A172 (cell line): Measurements from ENCODE around the gene UST. TPM values are rescaled to one million over a fixed set of nuclear protein-coding genes. Genes with fewer than 3 reads are reported as not detected.

Experiments
- DNase-seq: peaks from one replicate; pipeline ENCODE4 v3.0.0-alpha.2; 2015; ENCODE audit warnings: low spot score
- total RNA-seq: library from RNA; depleted of rRNA; stranded (reverse); fragments of >200 nt; shearing (Covaris generic); gene quantifications from 2 replicates; pipeline ENCODE4 v1.2.3, GENCODE V29; 2014

The UST gene
- total RNA-seq, 1 experiment from 2014 or later: 2.6 TPM

DNA sequence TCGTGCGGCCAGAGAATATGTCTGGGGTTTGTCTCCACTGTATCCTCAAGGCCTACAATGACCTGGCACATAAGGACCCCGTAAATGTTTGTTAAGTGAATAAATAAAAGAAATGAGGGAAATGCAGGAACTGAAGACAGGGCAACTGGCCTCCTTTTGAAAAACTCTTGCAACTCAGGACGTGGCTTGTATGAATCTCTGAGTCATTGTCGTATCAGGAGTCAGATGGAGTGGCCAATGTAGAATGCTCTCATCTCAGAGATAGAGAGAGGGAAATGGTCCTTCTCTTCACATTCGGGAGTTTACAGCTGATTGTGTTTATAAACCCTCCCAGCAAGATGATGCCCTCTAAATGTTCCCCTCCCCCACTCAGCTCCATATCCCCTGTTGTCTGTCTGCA lies 57.1 kb downstream of the UST start:
- no peak for DNase-seq

DNA sequence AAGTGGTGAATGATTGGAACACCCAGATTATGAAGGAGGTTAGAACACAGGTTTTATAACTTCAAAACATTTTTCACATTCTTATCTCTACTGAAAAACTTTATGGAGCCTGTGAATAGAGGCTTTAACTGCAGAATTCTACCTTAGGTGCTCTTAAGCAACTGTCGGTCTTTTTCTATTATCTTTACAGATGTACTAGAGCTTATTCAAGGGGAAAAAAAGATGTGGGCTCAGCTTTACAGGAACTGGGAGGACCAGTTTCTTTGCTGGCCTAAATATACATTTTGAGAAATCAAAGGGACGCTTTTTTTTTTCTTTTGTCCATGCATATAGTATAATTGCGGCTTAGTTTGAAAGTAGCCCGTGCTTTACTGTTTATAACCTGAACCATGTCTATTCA lies 58.9 kb downstream of the UST start:
- no peak for DNase-seq

DNA sequence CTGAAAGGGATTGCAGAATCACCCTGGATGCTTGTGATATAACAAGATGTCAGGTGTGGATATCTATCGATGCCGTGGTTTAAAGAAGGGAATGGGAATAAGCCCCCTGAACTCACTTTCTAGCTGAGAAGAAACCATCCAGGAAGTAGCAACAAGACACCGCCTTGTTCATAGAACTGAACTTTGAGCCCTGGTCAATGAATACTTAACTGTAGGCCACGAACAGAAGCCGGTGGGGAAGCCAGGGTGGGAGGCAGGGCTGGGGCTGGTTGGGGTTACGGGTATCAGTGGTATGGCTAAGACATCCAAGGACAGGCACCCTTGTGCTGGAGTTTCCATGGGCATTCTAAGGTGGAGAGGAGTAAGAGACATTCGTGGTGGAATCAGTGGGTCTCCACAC lies 61.0 kb downstream of the UST start:
- DNase-seq: no peak

DNA sequence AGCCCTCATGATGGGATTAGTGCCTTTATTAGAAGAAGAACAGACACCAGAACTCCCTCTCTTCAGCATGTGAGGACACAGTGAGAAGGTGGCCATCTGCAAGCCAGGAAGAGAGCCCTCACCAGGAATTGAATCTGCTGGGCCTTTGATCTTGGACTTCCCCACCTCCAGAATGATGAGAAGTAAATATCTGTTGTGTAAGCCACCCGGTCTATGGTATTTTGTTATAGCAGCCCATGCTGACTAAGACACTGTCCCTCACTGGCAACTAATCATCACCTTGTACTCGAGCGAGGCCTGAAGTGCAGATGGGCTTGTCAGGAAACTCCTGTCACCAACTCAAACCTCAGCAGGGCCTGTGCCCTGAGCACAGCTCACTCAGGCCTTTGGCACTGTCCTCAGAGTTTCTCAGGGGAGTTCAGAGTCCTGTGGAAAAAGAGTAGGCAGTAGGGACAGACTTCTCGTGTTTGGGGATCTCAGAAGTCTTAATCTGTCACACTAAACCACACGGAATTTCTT lies 62.0 kb downstream of the UST start:
- DNase-seq: no peak

DNA sequence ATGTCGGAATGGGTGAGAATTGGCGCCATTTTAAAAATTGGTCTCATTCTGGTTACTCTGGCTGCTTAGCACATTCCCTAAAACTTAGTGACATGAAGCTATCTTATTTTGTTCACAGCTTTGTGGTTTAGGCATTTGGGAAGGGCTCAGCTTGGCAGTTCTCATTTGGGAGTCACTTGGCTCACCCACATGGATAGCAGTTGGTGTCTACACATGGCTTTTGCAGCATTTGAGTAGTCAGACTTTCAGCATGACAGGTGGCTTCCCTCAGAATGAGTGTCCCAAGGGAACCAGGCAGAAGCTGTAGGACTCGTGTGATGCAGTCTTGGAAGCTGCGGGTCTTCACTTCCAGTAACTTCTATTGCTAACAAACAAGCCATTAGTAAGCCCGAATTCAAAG lies 64.6 kb downstream of the UST start:
- no peak for DNase-seq

DNA sequence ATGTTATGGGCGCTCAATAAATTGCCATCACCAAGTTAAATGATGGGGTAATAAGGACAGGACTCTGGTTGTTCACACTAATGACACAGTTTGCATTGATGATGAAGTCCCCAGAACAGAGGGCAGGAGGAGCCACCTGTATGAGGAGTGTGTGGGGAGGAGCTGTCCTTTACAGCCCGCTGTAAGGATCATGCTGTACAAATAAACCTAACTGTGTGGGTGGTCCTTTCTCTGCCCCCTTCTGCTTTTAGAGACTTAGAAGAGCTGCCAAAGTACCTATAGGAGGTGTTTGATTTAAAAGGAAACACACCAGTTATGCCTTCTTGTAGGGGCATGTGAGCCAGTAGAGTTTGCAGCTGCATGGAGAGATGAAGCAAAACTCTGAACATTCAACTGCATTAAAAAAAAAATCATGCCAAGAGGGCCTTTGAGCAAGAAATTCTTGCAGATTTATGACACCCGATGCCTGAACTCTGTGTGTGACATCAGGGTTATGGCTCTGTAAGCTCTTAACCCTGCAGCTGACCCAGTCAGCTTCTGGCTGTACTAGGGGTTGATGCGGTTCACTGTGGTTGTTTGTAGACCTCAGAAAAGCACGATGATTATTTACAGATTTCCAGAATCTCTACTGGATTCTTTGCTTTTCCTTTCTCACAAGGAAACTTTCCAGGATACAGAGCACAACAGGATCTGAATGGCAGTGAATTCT lies 67.4 kb downstream of the UST start:
- no peak for DNase-seq

DNA sequence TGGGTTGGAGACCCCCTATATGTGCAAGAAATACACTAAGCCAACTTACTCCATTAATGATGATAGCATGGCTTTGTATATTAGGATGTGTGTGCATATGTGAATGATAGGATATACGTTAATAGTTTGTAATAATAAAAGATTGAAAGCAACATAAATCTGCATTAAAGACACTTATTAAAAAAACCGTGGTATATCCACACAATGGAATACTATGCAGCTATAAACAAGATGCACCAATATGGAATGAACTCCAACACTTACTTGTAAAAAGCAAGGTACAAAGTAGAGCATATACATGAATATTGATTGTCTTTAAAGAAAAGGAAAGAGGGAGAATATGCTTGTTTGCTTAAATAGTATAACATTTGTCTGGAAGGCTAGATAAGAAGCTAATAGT lies 68.0 kb downstream of the UST start:
- DNase-seq: no peak

DNA sequence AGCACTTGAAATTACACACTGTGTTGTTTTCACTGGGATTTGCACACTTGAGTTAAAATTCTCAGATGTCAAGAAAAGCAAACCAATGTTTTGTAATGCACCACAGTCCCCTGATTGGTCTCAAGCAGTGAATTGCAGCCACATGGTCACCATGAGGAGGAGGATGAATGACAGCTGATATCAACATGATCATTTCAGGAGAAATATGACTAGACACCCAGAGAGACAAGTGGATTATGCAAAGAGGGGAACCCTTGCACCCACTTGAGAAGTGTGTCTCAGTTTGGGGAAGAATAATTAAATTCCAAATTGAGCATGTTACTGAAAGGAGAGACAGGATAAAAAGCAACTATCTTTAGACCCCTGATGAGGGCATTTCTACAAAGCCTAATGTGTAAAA lies 69.3 kb downstream of the UST start:
- DNase-seq: no peak

DNA sequence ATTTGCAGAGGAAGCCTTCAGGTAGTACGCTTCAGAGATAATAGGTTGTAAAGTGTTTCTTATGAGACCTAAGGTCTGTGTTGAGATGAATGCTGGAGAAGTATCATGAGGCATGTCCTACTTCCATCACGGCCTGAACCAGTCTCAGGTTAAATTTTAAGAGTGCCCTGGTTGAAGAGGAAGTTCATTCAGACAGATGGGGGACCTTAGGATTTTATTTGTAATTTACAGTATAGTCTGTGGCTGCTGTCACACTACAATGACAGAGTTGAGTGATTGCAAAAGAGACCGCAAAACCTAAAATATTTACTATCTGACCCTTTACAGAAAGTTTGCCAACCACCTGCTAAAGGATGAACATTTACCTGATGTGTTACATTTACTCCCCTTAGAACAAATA lies 70.9 kb downstream of the UST start:
- no peak for DNase-seq

DNA sequence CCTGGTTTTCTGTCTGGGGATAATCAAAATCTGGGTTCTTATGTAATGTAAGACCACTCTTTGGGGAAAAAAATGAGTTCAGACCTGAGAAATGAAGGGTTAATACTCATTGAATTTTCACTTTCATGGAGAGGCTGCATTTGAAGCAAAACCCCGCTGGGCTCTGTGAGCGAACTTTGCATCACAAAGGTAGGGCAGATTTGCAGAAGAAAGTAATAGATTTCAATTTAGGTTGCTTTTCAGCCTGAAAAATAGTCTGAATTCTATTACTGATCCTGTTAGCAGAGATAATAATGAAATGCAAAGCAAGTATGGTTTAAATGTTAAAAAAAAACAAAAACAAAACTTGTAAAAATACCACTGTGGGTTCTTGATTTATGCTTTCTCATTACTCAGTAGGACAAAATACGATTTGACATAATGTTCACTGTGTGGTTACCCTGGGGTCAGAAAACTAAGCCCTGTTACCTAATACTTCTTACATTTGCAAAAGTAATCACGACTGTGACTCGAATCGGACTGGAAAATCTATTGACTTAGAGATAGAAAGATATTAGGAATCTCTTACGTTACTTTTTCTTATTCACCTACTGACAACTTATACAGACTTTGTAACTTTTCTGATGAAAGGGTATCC lies 72.2 kb downstream of the UST start:
- DNase-seq: no peak

DNA sequence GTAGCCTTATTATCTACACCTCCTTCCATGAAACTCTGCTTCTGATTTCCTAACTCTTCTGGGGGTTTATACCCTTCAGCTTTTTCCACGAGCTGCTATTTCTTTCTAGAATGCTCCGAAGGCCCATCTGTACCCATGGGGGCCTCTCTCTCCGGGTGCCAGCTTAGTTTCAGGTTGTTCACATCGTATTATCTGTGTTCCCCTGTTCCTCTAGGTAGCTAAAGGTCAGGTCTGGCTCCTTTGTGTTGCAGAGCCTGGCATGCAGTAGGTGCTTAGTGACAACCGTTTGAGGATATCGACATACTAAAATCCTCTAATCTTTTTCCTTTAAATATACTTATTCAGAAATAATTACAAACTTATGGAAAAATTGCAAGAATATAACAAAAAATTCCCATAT lies 73.0 kb downstream of the UST start:
- DNase-seq: no peak

DNA sequence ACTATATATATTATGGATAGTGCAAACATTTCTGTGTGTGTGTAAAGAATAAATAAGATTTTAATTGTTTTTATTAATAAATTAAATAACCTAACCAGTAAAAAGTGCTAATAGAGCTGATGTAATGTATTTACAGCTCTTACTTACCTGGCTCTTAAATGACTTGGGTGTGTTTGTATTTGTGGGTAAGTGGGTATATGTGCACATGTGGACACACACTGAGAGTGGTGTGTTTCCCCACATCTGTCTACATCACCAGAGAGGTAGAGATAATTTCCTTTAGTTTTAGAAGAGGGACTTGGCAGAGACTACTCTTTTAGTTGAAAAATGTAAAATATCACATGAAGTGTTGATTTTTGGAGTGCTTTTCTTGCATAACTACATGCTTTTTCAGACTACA lies 76.0 kb downstream of the UST start:
- no peak for DNase-seq

DNA sequence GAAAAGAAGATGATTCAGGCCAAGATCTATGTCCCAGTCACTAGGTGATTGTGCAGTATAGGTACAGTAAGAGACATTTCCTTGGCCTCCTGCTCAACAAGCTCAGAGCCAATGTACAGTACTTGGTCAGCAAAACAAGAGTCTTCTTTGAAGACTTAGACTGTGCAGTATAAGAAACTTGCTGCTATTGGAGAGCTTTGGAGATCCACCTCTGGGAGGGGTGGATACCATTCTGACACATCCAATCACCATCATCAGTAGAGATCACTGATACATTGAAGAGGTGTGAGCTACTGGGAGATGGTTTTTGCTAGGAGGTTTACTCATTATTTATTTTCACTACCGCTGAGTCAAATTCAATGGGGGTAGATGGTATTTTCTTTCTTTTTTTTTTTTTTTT lies 77.5 kb downstream of the UST start:
- no peak for DNase-seq

DNA sequence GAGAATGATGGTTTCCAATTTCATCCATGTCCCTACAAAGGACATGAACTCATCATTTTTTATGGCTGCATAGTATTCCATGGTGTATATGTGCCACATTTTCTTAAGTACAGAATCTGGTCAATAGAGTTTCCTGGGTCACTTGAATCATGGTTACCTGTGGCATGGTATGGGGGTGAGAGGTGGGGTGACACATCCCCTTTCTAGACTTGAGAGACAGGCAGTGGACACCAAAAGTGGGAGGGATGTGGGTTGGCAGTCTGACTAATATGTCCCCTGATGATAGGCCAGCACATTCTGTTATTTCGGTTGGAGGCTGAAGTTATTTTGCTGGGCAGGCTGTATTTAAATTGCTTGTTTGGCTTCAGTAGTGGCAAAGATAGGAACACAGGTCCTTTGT lies 78.1 kb downstream of the UST start:
- no peak for DNase-seq

DNA sequence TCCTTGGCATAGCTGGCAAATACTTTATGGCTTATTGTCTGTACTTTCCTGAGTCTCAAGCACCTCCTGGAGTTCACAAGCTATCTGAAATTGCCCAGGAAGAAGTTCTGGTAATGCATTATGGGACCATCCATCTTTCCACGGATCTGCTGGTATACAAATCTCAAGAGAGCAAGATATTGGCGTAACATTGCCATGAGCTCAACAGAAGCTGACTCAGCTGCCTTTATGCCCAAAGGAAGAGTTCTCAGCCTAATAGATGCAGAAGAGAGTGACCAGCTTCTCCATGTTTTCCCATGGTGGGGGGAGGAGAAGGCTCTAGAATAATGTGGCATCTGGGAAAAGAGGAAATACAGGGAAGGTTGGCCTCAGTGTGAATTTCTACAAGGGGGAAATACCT lies 78.7 kb downstream of the UST start:
- no peak for DNase-seq

DNA sequence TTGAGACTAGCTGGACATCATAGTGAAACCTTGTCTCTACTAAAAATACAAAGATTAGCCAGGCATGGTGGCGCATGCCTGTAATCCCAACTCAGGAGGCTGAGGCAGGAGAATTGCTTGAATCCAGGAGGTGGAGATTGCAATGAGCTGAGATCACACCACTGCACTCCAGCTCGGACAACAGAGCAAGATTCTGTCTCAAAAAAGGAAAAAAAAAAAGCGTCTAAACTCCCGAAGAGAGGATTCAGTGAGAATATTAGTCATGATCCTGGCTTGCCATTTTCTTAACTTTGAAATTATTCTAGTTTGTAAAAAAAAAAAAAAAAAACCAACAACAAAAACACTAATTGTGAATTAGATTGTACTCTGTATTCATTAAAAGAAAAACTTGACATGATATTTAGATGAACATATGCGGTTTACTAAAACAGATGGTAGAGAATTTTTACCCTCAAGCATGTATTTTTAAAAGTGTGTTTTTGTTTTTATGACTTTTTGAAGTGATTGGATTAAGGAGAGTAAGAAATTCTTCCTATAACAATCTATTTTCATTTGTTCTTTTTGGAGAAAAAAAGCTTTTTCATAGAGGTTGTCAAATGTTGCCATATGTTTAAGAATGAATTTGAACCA lies 80.7 kb downstream of the UST start:
- no peak for DNase-seq

DNA sequence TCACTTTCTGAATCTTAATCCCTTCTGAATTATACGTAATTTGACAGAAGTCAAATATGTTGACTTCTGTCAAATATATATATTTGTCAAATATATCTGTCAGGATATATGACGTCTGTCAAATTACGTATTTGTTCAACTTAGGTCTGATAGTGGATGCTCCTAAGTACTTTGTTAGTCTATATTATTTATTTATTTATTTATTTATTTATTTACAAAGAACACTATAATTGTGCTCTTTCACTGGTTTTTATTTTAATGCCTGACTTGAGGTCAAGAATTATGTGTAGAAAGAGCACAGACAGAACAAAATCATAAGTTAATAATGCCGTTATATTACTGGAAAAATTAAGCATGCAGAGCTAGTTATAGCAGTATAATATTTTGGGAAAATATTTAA lies 81.2 kb downstream of the UST start:
- DNase-seq: no peak

DNA sequence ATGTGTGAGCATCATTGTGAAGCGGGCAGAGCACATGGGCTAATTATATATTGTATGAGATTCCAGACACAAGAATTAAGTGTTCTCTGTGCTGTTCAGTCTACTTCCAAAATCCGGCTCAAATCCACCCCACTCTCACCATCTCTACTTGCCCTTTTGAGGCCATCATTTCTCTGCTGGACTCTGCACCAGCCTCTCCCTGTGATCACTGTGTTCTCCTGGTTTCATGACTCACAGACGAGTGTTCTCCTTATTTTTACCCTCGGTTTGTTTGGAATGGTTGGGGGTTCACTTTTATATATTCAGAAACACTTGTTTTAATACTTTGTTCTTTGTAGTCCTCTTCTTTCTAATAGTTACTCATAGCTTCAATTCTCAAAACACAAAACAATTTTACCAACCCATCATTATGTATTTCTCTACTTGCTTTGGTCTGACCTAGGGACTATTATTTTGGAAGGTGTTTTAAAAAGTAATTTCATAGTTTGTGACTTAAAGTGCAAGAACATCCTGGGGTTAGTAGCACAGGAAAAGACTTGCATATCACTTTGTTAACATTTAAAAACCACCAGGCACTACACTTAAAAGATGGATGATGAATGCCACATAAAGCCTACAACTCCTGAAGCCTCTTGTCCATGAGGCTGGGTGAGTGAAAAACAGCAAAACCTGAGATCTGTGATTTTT lies 82.7 kb downstream of the UST start:
- no peak for DNase-seq

DNA sequence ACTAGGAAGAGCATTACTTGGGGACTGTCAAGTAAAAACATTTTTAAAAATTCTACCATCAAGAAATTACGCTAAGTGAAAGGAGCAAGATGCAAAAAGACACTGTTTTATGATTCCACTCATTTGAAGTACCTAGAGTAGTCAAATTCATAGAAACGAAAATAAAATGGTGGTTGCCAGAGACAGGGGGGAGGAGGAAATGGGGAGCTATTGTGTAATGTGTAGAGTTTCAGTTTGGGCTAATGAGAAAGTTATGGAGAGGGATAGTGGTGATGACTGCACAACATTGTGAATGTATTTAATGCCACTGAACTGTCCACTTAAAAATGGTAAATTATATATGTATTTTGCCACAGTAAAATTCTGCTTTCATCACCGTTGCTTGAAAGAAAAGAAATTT lies 83.8 kb downstream of the UST start:
- no peak for DNase-seq

DNA sequence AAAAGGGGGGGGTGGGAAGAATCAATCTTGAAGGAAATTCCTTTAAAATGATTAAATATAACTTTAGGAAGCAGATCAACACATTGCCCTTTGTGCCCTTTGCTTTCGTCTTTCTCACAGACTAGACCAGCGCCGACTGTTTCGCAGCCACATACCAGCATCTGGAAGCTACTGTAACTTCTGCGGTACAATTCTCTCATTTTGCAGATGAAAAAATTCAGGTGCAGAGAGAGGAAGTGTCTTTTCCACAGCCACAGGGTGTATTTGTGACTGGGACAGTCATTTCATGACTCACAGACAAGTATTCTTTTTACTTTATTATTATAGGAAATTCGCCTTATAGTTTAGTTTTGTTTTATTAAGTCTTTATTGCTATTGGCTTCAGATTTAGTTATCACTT lies 84.2 kb downstream of the UST start:
- no peak for DNase-seq

DNA sequence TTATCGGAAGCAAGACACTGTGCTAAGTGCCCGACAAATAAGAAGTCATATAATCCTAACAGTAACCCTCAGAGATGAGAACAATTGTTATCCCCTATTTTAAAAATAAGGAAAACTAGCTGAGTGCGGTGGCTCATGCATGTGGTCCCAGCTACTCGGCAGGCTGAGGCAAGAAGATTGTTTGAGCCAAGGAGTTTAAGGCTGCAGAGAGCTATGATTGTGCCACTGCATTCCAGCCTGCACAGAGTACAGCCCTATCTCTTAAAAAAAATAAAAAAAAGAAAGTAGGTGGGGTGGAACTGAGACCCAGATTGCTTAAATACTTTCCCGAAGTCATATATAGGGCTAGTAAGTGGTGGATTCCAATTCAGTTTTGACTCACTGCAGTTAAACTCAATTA lies 84.7 kb downstream of the UST start:
- DNase-seq: no peak

DNA sequence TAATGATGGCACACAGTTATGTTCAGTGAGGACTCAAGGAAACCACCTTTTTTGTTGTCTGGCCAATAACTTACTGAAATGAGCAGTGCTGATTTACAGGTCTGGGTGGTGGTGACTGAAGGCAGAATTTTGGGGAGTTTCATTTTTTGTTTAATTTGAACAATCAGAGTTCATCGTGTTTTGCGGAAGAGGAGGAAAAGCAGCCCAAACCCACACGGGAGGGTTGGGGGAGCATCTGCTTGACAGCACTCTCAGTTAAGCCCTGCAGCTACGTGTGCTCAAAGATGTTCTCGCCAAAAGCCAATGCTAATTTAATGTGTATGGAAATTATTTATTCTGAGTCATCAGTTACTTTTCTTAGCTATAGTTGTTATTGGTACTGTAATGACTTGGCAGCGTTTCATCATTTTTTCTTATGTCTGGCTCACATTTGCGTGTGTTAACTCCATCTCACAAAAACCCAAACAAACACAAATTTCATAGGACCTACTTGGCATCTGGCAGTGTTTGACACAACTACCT lies 89.2 kb downstream of the UST start:
- DNase-seq: no peak

DNA sequence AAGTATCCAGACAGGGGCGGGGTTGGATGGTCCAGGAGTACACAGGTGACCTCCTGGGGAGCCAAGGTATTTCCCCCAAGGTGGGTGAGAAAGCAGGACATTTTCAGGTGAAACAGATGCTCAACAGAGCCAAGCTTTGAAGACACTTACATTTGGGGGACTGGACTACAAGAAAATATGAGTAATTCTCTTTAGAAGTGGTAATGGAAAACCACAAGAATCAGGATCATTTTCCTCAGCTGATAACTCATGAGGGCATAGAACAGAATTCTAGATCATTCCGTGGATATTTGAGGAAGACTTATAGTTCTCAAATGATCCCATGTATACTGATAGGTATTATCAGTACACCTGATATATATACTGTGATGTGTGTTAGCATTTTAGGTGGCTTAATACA lies 89.9 kb downstream of the UST start:
- DNase-seq: no peak
